ENCODE measurements around the gene PRKAG3.

PRKAG3 gene

DNA sequence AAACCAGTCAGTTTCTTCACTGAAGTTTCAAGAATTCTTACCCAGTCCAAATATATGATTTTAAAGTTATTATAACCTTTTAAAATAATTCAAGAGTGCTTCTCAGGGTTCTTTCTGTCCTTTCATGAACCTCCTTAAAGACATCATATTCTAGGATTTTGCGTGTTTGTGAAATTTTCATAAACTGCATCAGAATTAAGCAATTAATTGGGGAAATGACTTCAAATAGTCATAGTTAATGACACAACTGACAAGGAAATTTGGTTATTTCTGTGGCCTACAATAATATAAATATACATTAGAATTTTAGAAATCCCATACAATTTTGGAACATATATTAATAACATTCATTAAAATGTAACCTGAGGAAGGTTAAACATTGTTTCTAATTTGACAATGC is 39.2 kb downstream of the PRKAG3 start:
- TF ChIP-seq CTCF (IDR thresholded peaks at IDR 0.05; ENCODE audit: extremely low read depth, insufficient read depth, missing control alignments) = no peak
- in situ Hi-C loops (cut with MboI; ENCODE audit: low pct_unique_long_range_greater_than_20kb, low sequenced_read_pairs, unreplicated experiment) = no loop called here
- DNase-seq (ENCODE audit: low spot score) = no peak

DNA sequence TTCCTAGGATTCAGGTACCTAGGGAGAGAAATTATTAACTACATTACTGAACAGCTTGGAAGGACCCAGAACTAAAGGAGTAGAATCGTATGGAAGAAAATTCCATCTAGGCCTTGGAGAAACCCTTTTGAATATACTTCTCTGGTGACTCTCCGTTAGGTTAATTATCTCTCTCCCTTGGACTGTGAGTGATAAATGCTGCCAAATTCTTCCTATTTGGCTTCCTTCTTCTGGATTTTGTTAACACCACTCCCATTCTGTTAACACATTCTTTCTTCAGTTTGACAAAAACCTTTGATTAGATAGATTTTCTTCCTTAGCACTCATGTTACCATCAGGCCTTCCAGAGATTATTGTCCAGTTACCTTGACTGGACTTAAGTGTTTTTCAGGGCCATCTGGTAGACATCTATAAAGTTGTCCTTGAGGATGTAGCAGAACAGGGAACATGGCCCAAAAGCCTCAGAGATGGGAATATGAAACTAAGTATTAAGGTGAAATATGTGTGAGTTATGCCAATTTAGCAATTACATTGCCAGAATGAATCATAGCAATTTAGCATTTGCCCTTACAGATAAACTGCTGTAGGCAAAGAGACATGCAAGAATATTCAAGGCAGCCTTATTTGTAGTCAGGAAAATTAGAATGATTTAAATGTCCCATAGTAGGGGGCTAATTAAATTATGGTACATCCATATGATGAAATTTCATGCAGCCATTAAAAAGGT is 42.9 kb downstream of the PRKAG3 start:
- no peak for TF ChIP-seq CTCF (IDR thresholded peaks at IDR 0.05; ENCODE audit: extremely low read depth, insufficient read depth, missing control alignments)
- in situ Hi-C loops (cut with MboI; ENCODE audit: low pct_unique_long_range_greater_than_20kb, low sequenced_read_pairs, unreplicated experiment) = no loop called here
- DNase-seq (ENCODE audit: low spot score) = no peak

GRCh38 chr2:218786133-218786532 is 45.5 kb downstream of the PRKAG3 start:
- no peak for DNase-seq (ENCODE audit: low spot score)
- TF ChIP-seq CTCF (IDR thresholded peaks at IDR 0.05; ENCODE audit: extremely low read depth, insufficient read depth, missing control alignments) = no peak
- in situ Hi-C loops (cut with MboI; ENCODE audit: low pct_unique_long_range_greater_than_20kb, low sequenced_read_pairs, unreplicated experiment) = no loop called here

- no peak for DNase-seq (ENCODE audit: low spot score)
- TF ChIP-seq CTCF (IDR thresholded peaks at IDR 0.05; ENCODE audit: extremely low read depth, insufficient read depth, missing control alignments) = no peak
- in situ Hi-C loops (cut with MboI; ENCODE audit: low pct_unique_long_range_greater_than_20kb, low sequenced_read_pairs, unreplicated experiment) = no loop called here
Observed at GRCh38 chr2:218785103-218785502, 46.5 kb downstream of the PRKAG3 start.

DNA sequence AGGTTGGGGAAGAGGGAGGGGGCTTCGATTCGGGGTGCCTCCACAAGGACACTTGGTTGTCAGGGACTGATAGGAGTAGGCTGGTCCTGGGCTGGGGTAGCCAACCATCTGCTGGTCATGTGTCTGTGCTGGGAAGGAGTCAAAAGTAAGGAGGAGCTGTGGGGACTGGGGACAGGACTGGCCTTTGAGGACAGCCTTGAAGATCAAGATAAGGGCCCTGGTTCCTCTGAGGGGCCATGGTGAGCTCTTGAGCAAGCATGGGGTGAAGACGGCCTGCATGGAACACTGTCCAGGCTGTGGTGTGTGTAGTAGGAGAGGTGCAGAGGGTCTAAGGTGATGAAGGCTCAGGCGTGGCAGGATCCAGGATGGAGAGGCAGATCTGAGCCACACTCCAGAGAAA is 47.9 kb downstream of the PRKAG3 start:
- DNase-seq (ENCODE audit: low spot score) = no peak
- in situ Hi-C loops (cut with MboI; ENCODE audit: low pct_unique_long_range_greater_than_20kb, low sequenced_read_pairs, unreplicated experiment) = no loop called here
- no peak for TF ChIP-seq CTCF (IDR thresholded peaks at IDR 0.05; ENCODE audit: extremely low read depth, insufficient read depth, missing control alignments)

DNA sequence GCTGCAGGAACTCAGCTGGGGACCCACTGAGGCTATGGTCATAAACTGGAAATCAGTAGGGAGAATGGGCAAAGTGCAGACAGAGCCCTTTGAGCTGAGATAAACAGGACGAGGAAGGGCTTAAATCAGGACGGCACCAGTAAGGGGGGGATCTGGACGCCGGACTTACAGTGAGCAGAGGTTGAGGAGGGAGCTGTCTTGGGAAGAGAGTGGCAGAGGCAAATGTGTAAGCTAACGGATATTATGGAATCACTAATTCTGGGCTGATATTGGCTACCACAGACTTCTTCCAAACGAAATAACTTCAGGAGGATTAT is 49.1 kb downstream of the PRKAG3 start:
- TF ChIP-seq CTCF (IDR thresholded peaks at IDR 0.05; ENCODE audit: extremely low read depth, insufficient read depth, missing control alignments) = no peak
- in situ Hi-C loops (cut with MboI; ENCODE audit: low pct_unique_long_range_greater_than_20kb, low sequenced_read_pairs, unreplicated experiment) = no loop called here
- no peak for DNase-seq (ENCODE audit: low spot score)
